ENCODE measurements around the gene PABPC1L. TPM values are rescaled to one million over a fixed set of nuclear protein-coding genes. Genes with fewer than 3 reads are reported as not detected.

The PABPC1L gene
- polyA plus RNA-seq, 2 of the 4 experiments (the other 2 are of a cell fraction) = 37.1 to 73.1 TPM

- CTCF ChIA-PET = interaction anchor here (1.2 to 2.0 kb wide), 4 partner anchors 10 to 30 kb away, joined by 3 to 6 read pairs (median 4); partner anchors contain the start of gene TOMM34
Measured at GRCh38 chr20:44948107-44948506, 38.2 kb downstream of the PABPC1L start.

GRCh38 chr20:44948513-44948912, 38.7 kb downstream of the PABPC1L start:
- DNase-seq (ENCODE audit: low read depth in 1 of 2, low spot score in 1 of 2) (no peak), ATAC-seq (no peak), FAIRE-seq (no peak)
- ChIA-PET POLR2A (interaction anchor here (1.3 kb wide), 1 partner anchor 11 kb away, joined by 6 read pairs; the partner anchor contains the start of gene TOMM34), CTCF (interaction anchor here (1.2 to 2.0 kb wide), 3 partner anchors 11 to 12 kb away, joined by 3 to 6 read pairs (median 4); partner anchors contain the start of gene TOMM34)
- Histone ChIP-seq H3K4me2 (no peak overlapping the region), H3K4me3 (no peak overlapping the region), H3K4me1 (no peaks in the 10 kb centered on the region), H3K9me3 (no peaks in the 10 kb centered on the region), H3K27ac (no peak overlapping the region)
- TF ChIP-seq HOXB13 (CRISPR knock-in tag; IDR thresholded peaks at IDR 0.05; ENCODE audit: low read depth) = no peak
- no peak for TF ChIP-seq CTCF (IDR thresholded peaks at IDR 0.05)
- TF ChIP-seq HEYL (CRISPR knock-in tag; IDR thresholded peaks at IDR 0.05) = no peak
- no peak for TF ChIP-seq HOXB5 (CRISPR knock-in tag; IDR thresholded peaks at IDR 0.05)
- no peak for TF ChIP-seq ZSCAN20 (CRISPR knock-in tag; IDR thresholded peaks at IDR 0.05)
- TF ChIP-seq BCL3 (IDR thresholded peaks at IDR 0.05) = no peak
- TF ChIP-seq POLR2A (IDR thresholded peaks at IDR 0.05; ENCODE audit: low read length) = no peak
- no peak for TF ChIP-seq MAX (IDR thresholded peaks at IDR 0.05)
- no peak for TF ChIP-seq ZFP36 (IDR thresholded peaks at IDR 0.05; ENCODE audit: borderline replicate concordance, partially characterized antibody)
- TF ChIP-seq TFCP2L1 (CRISPR knock-in tag; IDR thresholded peaks at IDR 0.05) = no peak
- no peak for TF ChIP-seq PHF8 (IDR thresholded peaks at IDR 0.05; ENCODE audit: borderline replicate concordance, low read depth)
- TF ChIP-seq EHMT2 (IDR thresholded peaks at IDR 0.05; ENCODE audit: low read depth) = no peak
- no peak for TF ChIP-seq MYC (IDR thresholded peaks at IDR 0.05; ENCODE audit: borderline replicate concordance, low read length)
- no peak for TF ChIP-seq HOXA7 (CRISPR knock-in tag; IDR thresholded peaks at IDR 0.05)
- WGBS (ENCODE audit: missing lambda C conversion rate) = 70% methylated on average over 2 of the region's 2 CpGs

More at GRCh38 chr20:44948107-44948506, 38.2 kb downstream of the PABPC1L start:
- no peak overlapping the region for H3K27ac ChIP-seq
- POLR2A ChIA-PET = no interaction called here
- H3K9me3 ChIP-seq = no peaks in the 10 kb centered on the region
- no peak for TF ChIP-seq EHF (CRISPR knock-in tag; IDR thresholded peaks at IDR 0.05)
- no peak for TF ChIP-seq RNF2 (IDR thresholded peaks at IDR 0.05; ENCODE audit: borderline replicate concordance, low read depth)
- TF ChIP-seq ZFP36 (IDR thresholded peaks at IDR 0.05; ENCODE audit: borderline replicate concordance, partially characterized antibody) = no peak
- no peak for TF ChIP-seq CTCF (IDR thresholded peaks at IDR 0.05)
- no peak for TF ChIP-seq E2F6 (IDR thresholded peaks at IDR 0.05; ENCODE audit: borderline replicate concordance, low read depth)
- TF ChIP-seq ZC3H11A (IDR thresholded peaks at IDR 0.05) = no peak
- TF ChIP-seq CBX8 (IDR thresholded peaks at IDR 0.05) = no peak
- no peak for TF ChIP-seq RAD21 (conservative IDR thresholded peaks at IDR 0.05 in 1 of 2, IDR thresholded peaks at IDR 0.05 in 1 of 2)
- TF ChIP-seq ESRRA (IDR thresholded peaks at IDR 0.05; ENCODE audit: borderline replicate concordance, low read length) = no peak
- H3K4me3 ChIP-seq = no peak overlapping the region
- H3K4me1 ChIP-seq = no peaks in the 10 kb centered on the region
- no peak for ATAC-seq
- no peak for DNase-seq (ENCODE audit: low read depth in 1 of 2, low spot score in 1 of 2)
- no peak overlapping the region for H3K4me2 ChIP-seq
- WGBS (ENCODE audit: missing lambda C conversion rate) = 92% methylated on average over 5 of the region's 5 CpGs
- FAIRE-seq = no peak

Measured in A549 (cell line).